ENCODE data around the gene TANGO2.

DNA sequence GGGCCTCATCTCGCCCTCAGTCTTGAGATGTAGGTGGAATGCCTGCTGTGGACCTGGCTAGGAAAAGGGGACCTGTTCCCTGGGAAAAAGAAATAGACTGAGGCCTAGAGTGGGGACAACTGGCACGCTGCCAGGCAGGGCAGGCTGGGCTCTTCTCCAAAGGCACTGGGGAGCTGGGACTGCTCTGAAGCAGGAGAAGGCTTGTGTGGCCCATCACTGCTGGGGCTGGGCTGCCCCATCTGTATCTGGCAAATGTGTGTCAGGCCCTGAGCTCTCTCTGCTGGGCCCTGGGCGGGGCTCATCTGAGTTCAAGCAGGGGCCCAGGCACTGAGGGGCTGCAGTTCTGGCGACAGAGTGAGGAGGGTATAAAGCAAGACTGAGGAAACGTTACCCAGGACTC, 37.2 kb upstream of the TANGO2 start:
- TF ChIP-seq, protein P1, sequence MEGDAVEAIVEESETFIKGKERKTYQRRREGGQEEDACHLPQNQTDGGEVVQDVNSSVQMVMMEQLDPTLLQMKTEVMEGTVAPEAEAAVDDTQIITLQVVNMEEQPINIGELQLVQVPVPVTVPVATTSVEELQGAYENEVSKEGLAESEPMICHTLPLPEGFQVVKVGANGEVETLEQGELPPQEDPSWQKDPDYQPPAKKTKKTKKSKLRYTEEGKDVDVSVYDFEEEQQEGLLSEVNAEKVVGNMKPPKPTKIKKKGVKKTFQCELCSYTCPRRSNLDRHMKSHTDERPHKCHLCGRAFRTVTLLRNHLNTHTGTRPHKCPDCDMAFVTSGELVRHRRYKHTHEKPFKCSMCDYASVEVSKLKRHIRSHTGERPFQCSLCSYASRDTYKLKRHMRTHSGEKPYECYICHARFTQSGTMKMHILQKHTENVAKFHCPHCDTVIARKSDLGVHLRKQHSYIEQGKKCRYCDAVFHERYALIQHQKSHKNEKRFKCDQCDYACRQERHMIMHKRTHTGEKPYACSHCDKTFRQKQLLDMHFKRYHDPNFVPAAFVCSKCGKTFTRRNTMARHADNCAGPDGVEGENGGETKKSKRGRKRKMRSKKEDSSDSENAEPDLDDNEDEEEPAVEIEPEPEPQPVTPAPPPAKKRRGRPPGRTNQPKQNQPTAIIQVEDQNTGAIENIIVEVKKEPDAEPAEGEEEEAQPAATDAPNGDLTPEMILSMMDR (conservative IDR thresholded peaks at IDR 0.05) = no peak
- TF ChIP-seq ZFX (IDR thresholded peaks at IDR 0.05) = no peak

All from C4-2B (cell line).